K562 (cell line): Measurements from ENCODE around the gene UPF2. TPM values are rescaled to one million over a fixed set of nuclear protein-coding genes. Genes with fewer than 3 reads are reported as not detected.

Source experiments
- ATAC-seq: fragments of 200-7000 bp; cut with Tn5 transposase; 3 replicates; pipeline ENCODE4 v1.9.1; 2020; ENCODE audit warnings: moderate library complexity
- BruUV-seq: library from RNA; stranded (reverse); fragments of 400-500 nt; replicated peaks from 2 replicates; lab custom pipeline; 2021; lab: Mats Ljungman, UMichigan
- CTCF ChIA-PET: fragments of 300-600 bp; formaldehyde crosslinking; extraction: SDS; loops from one replicate; lab custom pipeline; 2021; ENCODE audit warnings: low intra/inter-chr PET ratio; lab: Yijun Ruan, JAX
- POLR2A ChIA-PET: fragments of 300-600, 350-650 bp; sonication (Branson Sonifier 250); formaldehyde crosslinking; extraction: SDS; loops from one replicate; lab custom pipeline; 2021; ENCODE audit warnings: antibody characterized with exemption, inconsistent platforms; lab: Yijun Ruan, JAX
- DNase-seq, 4 experiments: peaks; one replicate each; pipeline versions ENCODE4 v3.0.0 to v3.0.0-alpha.2; 2011 to 2018; ENCODE audit warnings: low spot score in 3 of 4, mixed read lengths in 3 of 4; ENCODE audit errors: extremely low read depth in 1 of 4
- FAIRE-seq: peaks from 2 replicates; lab custom pipeline; 2011; peaks lifted over from hg19 to GRCh38; lab: Jason Lieb, UNC
- H2AFZ ChIP-seq: 2 replicates; pipeline ENCODE4 v1.6.0; 2011; ENCODE audit warnings: low read depth, low read length, control low read depth, inconsistent platforms
- H3K27ac ChIP-seq: fragments of 200-600 bp; 3 replicates; pipeline ENCODE4 v1.8.0; 2011; ENCODE audit warnings: low read depth, mild to moderate bottlenecking, control low read depth, inconsistent platforms, low read length, moderate library complexity, mixed read lengths; ENCODE audit errors: extremely low read depth
- H3K27me3 ChIP-seq, 2 experiments: fragments of 300-600 bp in 1 of 2; 2 replicates in 1 of 2; 3 replicates in 1 of 2; pipeline versions ENCODE4 v1.6.0 to v1.8.0; 2011; ENCODE audit warnings: inconsistent platforms in 2 of 2, low read length in 2 of 2, mild to moderate bottlenecking in 1 of 2, mixed read lengths in 1 of 2, moderate library complexity in 1 of 2; ENCODE audit not compliant: control insufficient read depth in 2 of 2, insufficient read depth in 2 of 2
- H3K36me3 ChIP-seq: fragments of 300-600 bp; 3 replicates; pipeline ENCODE4 v1.8.0; 2011; ENCODE audit warnings: mild to moderate bottlenecking, low read length, inconsistent platforms; ENCODE audit not compliant: control insufficient read depth, insufficient read depth
- H3K4me1 ChIP-seq, 2 experiments: fragments of 200-600 bp in 1 of 2; replicated peaks in 1 of 2; 2 replicates in 1 of 2; 3 replicates in 1 of 2; pipeline versions ENCODE4 v1.5.1 to v1.8.0; 2011; ENCODE audit warnings: inconsistent platforms in 2 of 2, low read length in 2 of 2, mild to moderate bottlenecking in 1 of 2, mixed read lengths in 1 of 2, moderate library complexity in 1 of 2; ENCODE audit not compliant: control insufficient read depth in 2 of 2, insufficient read depth in 2 of 2
- H3K4me2 ChIP-seq: 2 replicates; pipeline ENCODE4 v1.6.1; 2011; ENCODE audit warnings: low read length, control low read depth, inconsistent platforms, mixed read lengths; ENCODE audit not compliant: insufficient read depth
- H3K4me3 ChIP-seq: fragments of 200-600 bp; sonication (generic), shearing (Covaris generic); 2 replicates; pipeline ENCODE4 v1.5.1; 2016; ENCODE audit warnings: control low read depth, inconsistent platforms
- H3K79me2 ChIP-seq: fragments of 200-600 bp; 3 replicates; pipeline ENCODE4 v1.8.0; 2011; ENCODE audit warnings: low read length, inconsistent platforms; ENCODE audit not compliant: control insufficient read depth, insufficient read depth
- H3K9ac ChIP-seq, 2 experiments: 2 replicates each; pipeline versions ENCODE4 v1.6.0 to v1.6.1; 2011; ENCODE audit warnings: low read depth in 2 of 2, low read length in 2 of 2, control low read depth in 1 of 2, inconsistent platforms in 1 of 2, mild to moderate bottlenecking in 1 of 2, mixed read lengths in 1 of 2; ENCODE audit not compliant: insufficient read depth in 1 of 2
- H3K9me1 ChIP-seq: one replicate; pipeline ENCODE4 v1.6.0; 2011; ENCODE audit warnings: inconsistent platforms, mild to moderate bottlenecking, low read length, moderate library complexity; ENCODE audit not compliant: control insufficient read depth, insufficient read depth
- H3K9me3 ChIP-seq: replicated peaks from 2 replicates; pipeline ENCODE4 v1.5.1; 2011; ENCODE audit warnings: low read depth, low read length, inconsistent platforms; ENCODE audit not compliant: control insufficient read depth, insufficient read depth
- H4K20me1 ChIP-seq: replicated peaks from 2 replicates; pipeline ENCODE4 v1.6.1; 2011; ENCODE audit warnings: low read length, inconsistent platforms, mixed read lengths; ENCODE audit not compliant: control insufficient read depth, insufficient read depth
- DPF2 ChIP-seq: fragments of 450-650 bp; IDR thresholded peaks from 2 replicates; pipeline ENCODE4 v1.6.1; 2016
- E2F6 ChIP-seq, 2 experiments: IDR thresholded peaks; 2 replicates each; pipeline ENCODE4 v1.6.1; 2011; ENCODE audit warnings: borderline replicate concordance in 1 of 2, control low read depth in 1 of 2, low read depth in 1 of 2, low read length in 1 of 2, mild to moderate bottlenecking in 1 of 2, mixed read lengths in 1 of 2, moderate library complexity in 1 of 2; ENCODE audit not compliant: insufficient read depth in 1 of 2, insufficient read length in 1 of 2, poor library complexity in 1 of 2, severe bottlenecking in 1 of 2; ENCODE audit errors: extremely low read depth in 1 of 2
- PRMT5 ChIP-seq: sonication (generic); formaldehyde crosslinking; IDR thresholded peaks from 2 replicates; pipeline ENCODE4 v1.5.0; 2020; ENCODE audit warnings: missing genetic modification reagents
- SMARCB1 ChIP-seq: IDR thresholded peaks from 2 replicates; pipeline ENCODE4 v1.6.1; 2011; ENCODE audit warnings: improper control_type of control experiment, low read depth; ENCODE audit not compliant: insufficient read length
- TCF3 ChIP-seq: sonication (generic); formaldehyde crosslinking; IDR thresholded peaks from 2 replicates; pipeline ENCODE4 v1.4.0; 2020; ENCODE audit warnings: mild to moderate bottlenecking, missing genetic modification reagents
- TCF7 ChIP-seq: sonication (generic); IDR thresholded peaks from 2 replicates; pipeline ENCODE4 v1.6.1; 2016; ENCODE audit warnings: antibody characterized with exemption, borderline replicate concordance
- TFAM ChIP-seq: fragments of 250-450 bp; sonication (Bioruptor Pico); conservative IDR thresholded peaks from 2 replicates; pipeline ENCODE4 v1.5.0; 2021; ENCODE audit warnings: mild to moderate bottlenecking, moderate library complexity
- ZNF277 ChIP-seq: fragments of 250-450 bp; sonication (Bioruptor Pico); IDR thresholded peaks from 2 replicates; pipeline ENCODE4 v1.8.0; 2022; ENCODE audit warnings: inconsistent platforms, mild to moderate bottlenecking, moderate library complexity, borderline replicate concordance
- ZNF561 ChIP-seq: fragments of 450-650 bp; formaldehyde crosslinking; conservative IDR thresholded peaks from 2 replicates; pipeline ENCODE4 v1.4.0; 2020; ENCODE audit warnings: mild to moderate bottlenecking, moderate library complexity
- WGBS: fragments of 100-300 bp; shearing (Covaris generic); methylation state at CpG from one replicate; pipeline ENCODE4 v1.1.6; 2016; ENCODE audit warnings: low coverage, mixed read lengths; ENCODE audit not compliant: insufficient coverage; ENCODE audit errors: missing lambda C conversion rate; 5-methylcytosine and 5-hydroxymethylcytosine counted together
- in situ Hi-C: fragments of 300-500 bp; cut with MboI; formaldehyde crosslinking; loops from 4 replicates; pipeline ENCODE4 v1.15.0; 2018; ENCODE audit warnings: inconsistent platforms, mixed read lengths
- intact Hi-C: fragments of 100-400 bp; cut with micrococcal nuclease; formaldehyde crosslinking; loops from 2 replicates; pipeline ENCODE4 v1.14.2; 2022
- polyA plus RNA-seq, 8 experiments: library from polyadenylated mRNA; depleted of rRNA in 4 of 8; stranded (reverse) in 5 of 8; unstranded in 3 of 8; fragments of >200 nt; fragmentation: Nextera tagmentation in 2 of 8; fragmentation: Illumina TruSeq in 1 of 8; extraction: Ambion mirVana in 2 of 8; extraction: Trizol in 1 of 8; gene quantifications; 2 replicates each; pipeline versions ENCODE4 v1.2.1 to v1.2.3, GENCODE V29; 2011 to 2014; ENCODE audit warnings: inconsistent platforms in 1 of 8, missing spikeins in 1 of 8
- total RNA-seq, 7 experiments: library from RNA; depleted of rRNA in 6 of 7; stranded (reverse); fragments of >200 nt in 6 of 7; fragmentation: Illumina TruSeq in 2 of 7; extraction: Trizol in 2 of 7; gene quantifications; 2 replicates each; pipeline versions ENCODE4 v1.2.1 to v1.2.3, GENCODE V29; 2011 to 2021; ENCODE audit warnings: low replicate concordance in 1 of 7
- TF ChIP-seq, protein P1 (sequence below): fragments of 450-650 bp; formaldehyde crosslinking; IDR thresholded peaks from 2 replicates; pipeline ENCODE4 v1.4.0; 2020; ENCODE audit warnings: mild to moderate bottlenecking, moderate library complexity
- TF ChIP-seq, protein P2 (sequence below): fragments of 250-450 bp; sonication (Bioruptor Pico); IDR thresholded peaks from 2 replicates; pipeline ENCODE4 v1.5.0; 2021; ENCODE audit warnings: mild to moderate bottlenecking, borderline replicate concordance

Gene UPF2
- total and polyA plus RNA-seq, 9 of the 15 experiments (the other 6 are each of a cell fraction or from before 2014, with no cell fraction given): 13.9 to 37.7 (median 23.7) TPM

DNA sequence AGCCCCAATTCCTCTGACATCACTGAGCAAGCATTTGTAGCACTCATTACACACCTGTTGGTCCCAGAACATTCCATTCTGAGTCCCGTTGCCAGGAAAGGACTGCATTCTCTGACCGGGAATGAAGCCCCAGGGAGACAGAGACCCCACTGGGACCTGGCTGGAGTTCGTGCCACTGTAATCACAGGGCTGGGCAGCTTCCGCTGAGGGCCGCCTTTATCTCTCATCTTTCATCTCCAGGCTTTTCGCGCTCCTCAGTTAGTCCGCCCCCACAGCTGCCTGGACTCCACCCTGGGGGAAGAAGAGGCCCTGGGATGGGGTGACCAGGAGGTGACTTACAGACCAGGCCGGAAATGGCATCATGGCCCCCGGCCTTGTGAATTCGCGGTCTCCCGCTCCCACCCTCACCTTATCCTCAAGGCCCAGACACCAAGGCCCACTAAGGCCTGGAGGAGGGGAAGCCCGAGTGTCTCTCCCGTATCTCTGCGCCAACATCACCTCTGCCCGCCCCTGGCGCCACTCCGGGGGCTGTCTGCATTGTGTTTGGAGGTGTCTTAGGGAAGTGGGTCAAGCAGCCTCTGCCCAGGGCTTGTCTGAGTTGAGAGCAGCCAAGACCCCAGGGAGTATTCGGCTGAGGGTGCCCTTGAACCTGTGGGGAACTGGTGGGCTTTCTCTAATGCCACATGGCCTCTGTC, 144.1 kb downstream of the UPF2 start:
- intact Hi-C loops (loop anchor here (1.0 to 10.0 kb wide), 3 partner anchors 23 to 284 kb away; partner anchors contain the start of genes UPF2 and USP6NL), in situ Hi-C loops (no loop called here)
- H3K4me1 ChIP-seq: peaks cover 33 to 60% of the 10 kb centered on the region in 2 experiments
- no peaks in the 10 kb centered on the region for H3K9me1 ChIP-seq
- peak; percentile 82 for ATAC-seq
- H3K4me3 ChIP-seq: peak overlapping the region; percentile 47
- FAIRE-seq: peak; percentile 98
- peaks cover 1% of the 10 kb centered on the region; the same call in 1 of the 3 replicates for H3K36me3 ChIP-seq
- peaks cover 55% of the 10 kb centered on the region for H3K79me2 ChIP-seq
- 0% methylated on average over 19 of the region's 20 CpGs for WGBS
- no peaks in the 10 kb centered on the region for H3K27me3 ChIP-seq
- no peaks in the 10 kb centered on the region for H3K9me3 ChIP-seq
- H3K9ac ChIP-seq: peak overlapping the region; percentile 85 to 92
- BruUV-seq: no TSS peak
- H3K4me2 ChIP-seq: peak overlapping the region; percentile 98
- peak overlapping the region; percentile 98 for H3K27ac ChIP-seq
- peak; percentile 94 to 98 (median 96) for DNase-seq
- ChIA-PET POLR2A (interaction anchor here (0.6 to 1.9 kb wide), 17 partner anchors 10 to 499 kb away, joined by 3 to 8 read pairs (median 4); no protein-coding TSS in a partner anchor), CTCF (no interaction called here)
- no peaks in the 10 kb centered on the region for H4K20me1 ChIP-seq
- H2AFZ ChIP-seq: peak overlapping the region; percentile 83
- TF ChIP-seq PRMT5 (CRISPR knock-in tag) (no peak), TCF3 (CRISPR knock-in tag) (peak; percentile 88), TCF7 (no peak; the same call in 1 of the 2 replicates), SMARCB1 (no peak), DPF2 (peak; percentile 87), ZNF277 (CRISPR knock-in tag) (no peak), E2F6 (IDR thresholded peaks at IDR 0.05; ENCODE audit: borderline replicate concordance in 1 of 2, extremely low read depth in 1 of 2, insufficient read depth in 1 of 2, insufficient read length in 1 of 2, low read depth in 1 of 2, low read length in 1 of 2, poor library complexity in 1 of 2, severe bottlenecking in 1 of 2) (peak; percentile 65 to 78), TFAM (CRISPR knock-in tag) (no peak), ZNF561 (CRISPR knock-in tag) (no peak)
- TF ChIP-seq, protein P1, sequence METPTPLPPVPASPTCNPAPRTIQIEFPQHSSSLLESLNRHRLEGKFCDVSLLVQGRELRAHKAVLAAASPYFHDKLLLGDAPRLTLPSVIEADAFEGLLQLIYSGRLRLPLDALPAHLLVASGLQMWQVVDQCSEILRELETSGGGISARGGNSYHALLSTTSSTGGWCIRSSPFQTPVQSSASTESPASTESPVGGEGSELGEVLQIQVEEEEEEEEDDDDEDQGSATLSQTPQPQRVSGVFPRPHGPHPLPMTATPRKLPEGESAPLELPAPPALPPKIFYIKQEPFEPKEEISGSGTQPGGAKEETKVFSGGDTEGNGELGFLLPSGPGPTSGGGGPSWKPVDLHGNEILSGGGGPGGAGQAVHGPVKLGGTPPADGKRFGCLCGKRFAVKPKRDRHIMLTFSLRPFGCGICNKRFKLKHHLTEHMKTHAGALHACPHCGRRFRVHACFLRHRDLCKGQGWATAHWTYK (CRISPR knock-in tag): peak; percentile 78; the same call in 1 of the 2 replicates
- TF ChIP-seq, protein P2, sequence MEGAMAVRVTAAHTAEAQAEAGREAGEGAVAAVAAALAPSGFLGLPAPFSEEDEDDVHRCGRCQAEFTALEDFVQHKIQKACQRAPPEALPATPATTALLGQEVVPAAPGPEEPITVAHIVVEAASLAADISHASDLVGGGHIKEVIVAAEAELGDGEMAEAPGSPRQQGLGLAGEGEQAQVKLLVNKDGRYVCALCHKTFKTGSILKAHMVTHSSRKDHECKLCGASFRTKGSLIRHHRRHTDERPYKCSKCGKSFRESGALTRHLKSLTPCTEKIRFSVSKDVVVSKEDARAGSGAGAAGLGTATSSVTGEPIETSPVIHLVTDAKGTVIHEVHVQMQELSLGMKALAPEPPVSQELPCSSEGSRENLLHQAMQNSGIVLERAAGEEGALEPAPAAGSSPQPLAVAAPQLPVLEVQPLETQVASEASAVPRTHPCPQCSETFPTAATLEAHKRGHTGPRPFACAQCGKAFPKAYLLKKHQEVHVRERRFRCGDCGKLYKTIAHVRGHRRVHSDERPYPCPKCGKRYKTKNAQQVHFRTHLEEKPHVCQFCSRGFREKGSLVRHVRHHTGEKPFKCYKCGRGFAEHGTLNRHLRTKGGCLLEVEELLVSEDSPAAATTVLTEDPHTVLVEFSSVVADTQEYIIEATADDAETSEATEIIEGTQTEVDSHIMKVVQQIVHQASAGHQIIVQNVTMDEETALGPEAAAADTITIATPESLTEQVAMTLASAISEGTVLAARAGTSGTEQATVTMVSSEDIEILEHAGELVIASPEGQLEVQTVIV (CRISPR knock-in tag): no peak; the same call in 1 of the 2 replicates
